Stimulated activated CD4-positive, alpha-beta T cell treated with anti-CD3 and anti-CD28 coated beads, Interleukin-12 subunit alpha, Interleukin-12 subunit beta, amount 100 ng/mL, for 4 hours (primary cell): ENCODE measurements around the gene RUNX2.

Experiments used
- DNase-seq: peaks from one replicate; pipeline ENCODE4 v3.0.0-alpha.2; 2020

Gene RUNX2

GRCh38 chr6:45436544-45437438 is 108.7 kb downstream of the RUNX2 start:
- no peak for DNase-seq

- DNase-seq: no peak
Measured at GRCh38 chr6:45437439-45437815, 109.3 kb downstream of the RUNX2 start.

GRCh38 chr6:45438151-45438550 is 110.0 kb downstream of the RUNX2 start:
- no peak for DNase-seq

- DNase-seq: no peak
Measured at GRCh38 chr6:45438849-45439406, 110.8 kb downstream of the RUNX2 start.

GRCh38 chr6:45439459-45439858 is 111.3 kb downstream of the RUNX2 start:
- DNase-seq: no peak

GRCh38 chr6:45439861-45440388 is 111.8 kb downstream of the RUNX2 start:
- DNase-seq: no peak

- DNase-seq: no peak
Measured at GRCh38 chr6:45441851-45442453, 113.8 kb downstream of the RUNX2 start.

- DNase-seq: no peak
Measured at GRCh38 chr6:45442716-45443115, 114.6 kb downstream of the RUNX2 start.

GRCh38 chr6:45445364-45445748 is 117.2 kb downstream of the RUNX2 start:
- no peak for DNase-seq

GRCh38 chr6:45445749-45446549 is 117.8 kb downstream of the RUNX2 start:
- DNase-seq: no peak

- DNase-seq: no peak
Measured at GRCh38 chr6:45447005-45447404, 118.9 kb downstream of the RUNX2 start.

- DNase-seq: no peak
Measured at GRCh38 chr6:45447716-45448115, 119.6 kb downstream of the RUNX2 start.

GRCh38 chr6:45448417-45449389 is 120.6 kb downstream of the RUNX2 start:
- DNase-seq: no peak

GRCh38 chr6:45450132-45450531 is 122.0 kb downstream of the RUNX2 start:
- no peak for DNase-seq

GRCh38 chr6:45450831-45451230 is 122.7 kb downstream of the RUNX2 start:
- DNase-seq: no peak

GRCh38 chr6:45454008-45454911 is 126.1 kb downstream of the RUNX2 start:
- no peak for DNase-seq

GRCh38 chr6:45455408-45455807 is 127.3 kb downstream of the RUNX2 start:
- no peak for DNase-seq

- no peak for DNase-seq
Measured at GRCh38 chr6:45457141-45457540, 129.0 kb downstream of the RUNX2 start.

GRCh38 chr6:45458672-45459071 is 130.5 kb downstream of the RUNX2 start:
- no peak for DNase-seq

GRCh38 chr6:45460166-45460565 is 132.0 kb downstream of the RUNX2 start:
- DNase-seq: no peak

- DNase-seq: no peak
Measured at GRCh38 chr6:45461486-45461885, 133.4 kb downstream of the RUNX2 start.
